Liver (tissue), 9 donors: ENCODE measurements around the gene NSUN5. TPM values are rescaled to one million over a fixed set of nuclear protein-coding genes. Genes with fewer than 3 reads are reported as not detected.
"Not testable (repeated sequence)": the region's sequence is repeated elsewhere in the genome, so short reads cannot be mapped to it uniquely, and the experiment has no call there.

Experiments
- DNase-seq: peaks from one replicate; pipeline ENCODE4 v3.0.0-alpha.2; 2017; ENCODE audit warnings: low spot score
- H3K27ac ChIP-seq, 2 donors: one replicate each; pipeline ENCODE4 v1.7.0; 2013; ENCODE audit warnings: inconsistent platforms in 2 of 2, low read length in 2 of 2, control low read depth in 1 of 2, low read depth in 1 of 2, mild to moderate bottlenecking in 1 of 2
- H3K27me3 ChIP-seq, 4 donors: one replicate each; pipeline versions ENCODE4 v1.6.1 to v1.7.0; 2013; ENCODE audit warnings: low read length in 3 of 4, inconsistent platforms in 1 of 4, mild to moderate bottlenecking in 1 of 4, moderate library complexity in 1 of 4; ENCODE audit not compliant: control insufficient read depth in 4 of 4, insufficient read depth in 4 of 4
- H3K36me3 ChIP-seq, 4 donors: one replicate each; pipeline versions ENCODE4 v1.6.1 to v1.7.0; 2013; ENCODE audit warnings: low read length in 3 of 4, mild to moderate bottlenecking in 3 of 4, low read depth in 1 of 4, moderate library complexity in 1 of 4; ENCODE audit not compliant: control insufficient read depth in 4 of 4, insufficient read depth in 3 of 4
- H3K4me1 ChIP-seq, 4 donors: one replicate each; pipeline versions ENCODE4 v1.6.1 to v1.7.0; 2013; ENCODE audit warnings: low read length in 3 of 4, mild to moderate bottlenecking in 3 of 4, moderate library complexity in 1 of 4; ENCODE audit not compliant: control insufficient read depth in 4 of 4, insufficient read depth in 4 of 4
- H3K4me3 ChIP-seq, 3 donors: one replicate each; pipeline versions ENCODE4 v1.6.1 to v1.7.0; 2013; ENCODE audit warnings: low read length in 3 of 3, control low read depth in 1 of 3, low read depth in 1 of 3, mild to moderate bottlenecking in 1 of 3
- H3K9ac ChIP-seq, 2 donors: one replicate each; pipeline ENCODE4 v1.7.0; 2013; ENCODE audit warnings: low read length in 2 of 2, mild to moderate bottlenecking in 2 of 2, moderate library complexity in 2 of 2, control low read depth in 1 of 2, low read depth in 1 of 2
- H3K9me3 ChIP-seq, 4 donors: one replicate each; pipeline versions ENCODE4 v1.6.1 to v1.7.0; 2013; ENCODE audit warnings: low read length in 3 of 4; ENCODE audit not compliant: control insufficient read depth in 4 of 4
- CTCF ChIP-seq: fragments of 150-350 bp; IDR thresholded peaks from 2 replicates; pipeline ENCODE4 v1.5.1; 2017; ENCODE audit warnings: improper control_type of control experiment, low read depth, low read length; ENCODE audit not compliant: missing input control
- EGR1 ChIP-seq, 2 donors: IDR thresholded peaks; 2 replicates each; pipeline ENCODE4 v1.6.1; 2016 to 2018; ENCODE audit warnings: antibody characterized with exemption in 2 of 2, low read depth in 2 of 2
- FOXA1 ChIP-seq: IDR thresholded peaks from 2 replicates; pipeline ENCODE4 v1.6.1; 2016; ENCODE audit warnings: antibody characterized with exemption
- FOXA2 ChIP-seq: IDR thresholded peaks from 2 replicates; pipeline ENCODE4 v1.6.1; 2016; ENCODE audit warnings: antibody characterized with exemption
- GABPA ChIP-seq, 2 donors: IDR thresholded peaks in 1 of 2; conservative IDR thresholded peaks in 1 of 2; 2 replicates each; pipeline ENCODE4 v1.6.1; 2016; ENCODE audit warnings: antibody characterized with exemption in 2 of 2, mild to moderate bottlenecking in 1 of 2, moderate library complexity in 1 of 2
- HNF4G ChIP-seq: IDR thresholded peaks from 2 replicates; pipeline ENCODE4 v1.6.1; 2016; ENCODE audit warnings: antibody characterized with exemption
- JUND ChIP-seq, 2 donors: IDR thresholded peaks; 2 replicates each; pipeline ENCODE4 v1.6.1; 2016; ENCODE audit warnings: antibody characterized with exemption in 2 of 2
- MAX ChIP-seq: IDR thresholded peaks from 2 replicates; pipeline ENCODE4 v1.6.1; 2016; ENCODE audit warnings: antibody characterized with exemption
- RAD21 ChIP-seq, 2 donors: IDR thresholded peaks; 2 replicates each; pipeline ENCODE4 v1.6.1; 2016; ENCODE audit warnings: antibody characterized with exemption in 2 of 2, mild to moderate bottlenecking in 2 of 2
- RXRA ChIP-seq, 2 donors: IDR thresholded peaks; 2 replicates each; pipeline ENCODE4 v1.6.1; 2017 to 2018; ENCODE audit warnings: antibody characterized with exemption in 2 of 2, mild to moderate bottlenecking in 1 of 2
- YY1 ChIP-seq: IDR thresholded peaks from 2 replicates; pipeline ENCODE4 v1.6.1; 2016; ENCODE audit warnings: antibody characterized with exemption, mild to moderate bottlenecking
- ZBTB33 ChIP-seq: IDR thresholded peaks from 2 replicates; pipeline ENCODE4 v1.6.1; 2016; ENCODE audit warnings: antibody characterized with exemption
- whole genome bisulfite sequencing: extraction: QIAGEN DNeasy Blood & Tissue Kit; methylation state at CpG from one replicate; pipeline ENCODE4 v1.1.7; 2013; 5-methylcytosine and 5-hydroxymethylcytosine counted together
- polyA plus RNA-seq, 2 donors: library from polyadenylated mRNA; stranded (reverse) in 1 of 2; unstranded in 1 of 2; fragments of 200-250 nt in 1 of 2; fragments of >200 nt in 1 of 2; fragmentation: Nextera tagmentation in 1 of 2; extraction: Ambion mirVana in 1 of 2; gene quantifications; one replicate each; pipeline versions ENCODE4 v1.2.1 to v1.2.3, GENCODE V29; 2013 to 2015
- total RNA-seq, 2 donors: library from RNA; depleted of rRNA; stranded (reverse); fragments of >200 nt; gene quantifications; one replicate each; pipeline ENCODE4 v1.2.3, GENCODE V29; 2014
- donor health status: healthy.
- donor health status: healthy.
- donor health status: healthy.
- donor health status: healthy.
- donor health status: healthy.

NSUN5 gene
- total and polyA plus RNA-seq, 4 donors, result 7.2 to 12.4 (median 10.3) TPM

GRCh38 chr7:73307436-73307835, 1.2 kb downstream of the NSUN5 start:
- Histone ChIP-seq H3K36me3 (peaks cover 3 to 26% (median 11%) of the 10 kb centered on the region in 4 donors), H3K4me3 (peak overlapping the region in 1 of 3 donors; percentile 95), H3K9me3 (no peaks in the 10 kb centered on the region), H3K9ac (no peak overlapping the region), H3K4me1 (peaks cover 2 to 9% (median 6%) of the 10 kb centered on the region in 4 donors), H3K27ac (no peak overlapping the region), H3K27me3 (no peaks in the 10 kb centered on the region)
- DNase-seq, result no peak
- 95% methylated on average over 13 of the region's 13 CpGs for WGBS
- no peak for TF ChIP-seq HNF4G
- no peak for TF ChIP-seq FOXA2
- no peak for TF ChIP-seq EGR1 (IDR thresholded peaks at IDR 0.05; ENCODE audit: low read depth in 2 of 2)
- TF ChIP-seq ZBTB33, result no peak
- no peak for TF ChIP-seq CTCF
- no peak for TF ChIP-seq MAX
- no peak for TF ChIP-seq YY1
- no peak for TF ChIP-seq RXRA (IDR thresholded peaks at IDR 0.05)
- TF ChIP-seq GABPA (IDR thresholded peaks at IDR 0.05 in 1 of 2, conservative IDR thresholded peaks at IDR 0.05 in 1 of 2), result no peak
- TF ChIP-seq FOXA1, result no peak
- no peak for TF ChIP-seq RAD21 (IDR thresholded peaks at IDR 0.05)
- no peak for TF ChIP-seq JUND (IDR thresholded peaks at IDR 0.05)

GRCh38 chr7:73304612-73305387, 3.8 kb downstream of the NSUN5 start:
- not testable (repeated sequence) for DNase-seq, H3K4me3 ChIP-seq, H3K27ac ChIP-seq, H3K4me1 ChIP-seq, H3K9me3 ChIP-seq, H3K27me3 ChIP-seq, H3K9ac ChIP-seq
- H3K36me3 ChIP-seq, result peaks cover 3 to 26% (median 11%) of the 10 kb centered on the region in 4 donors
- WGBS, result 88% methylated on average over 12 of the region's 15 CpGs

- peaks cover 1 to 9% (median 6%) of the 10 kb centered on the region in 4 donors for H3K4me1 ChIP-seq
- H3K4me3 ChIP-seq, result no peak overlapping the region
- 96% methylated on average over 14 of the region's 14 CpGs for WGBS
- no peak overlapping the region for H3K27ac ChIP-seq
- DNase-seq, result no peak
- H3K9ac ChIP-seq, result no peak overlapping the region
- peaks cover 3 to 26% (median 11%) of the 10 kb centered on the region in 4 donors for H3K36me3 ChIP-seq
- TF ChIP-seq FOXA2 (no peak), HNF4G (no peak)
- no peaks in the 10 kb centered on the region for H3K27me3 ChIP-seq
- H3K9me3 ChIP-seq, result no peaks in the 10 kb centered on the region
Measured at GRCh38 chr7:73304071-73304470, 4.6 kb downstream of the NSUN5 start.
